H1 (cell line): Measurements from ENCODE around the gene NUP43. TPM values are rescaled to one million over a fixed set of nuclear protein-coding genes. Genes with fewer than 3 reads are reported as not detected.

Experiments used
- NRF1 ChIP-seq: IDR thresholded peaks from 2 replicates; pipeline ENCODE4 v1.6.1; 2011; ENCODE audit warnings: mild to moderate bottlenecking, low read depth, low read length, improper control_type of control experiment
- PHF8 ChIP-seq: fragments of 200-600 bp; sonication (generic); conservative IDR thresholded peaks from 2 replicates; pipeline ENCODE4 v1.7.1; 2012; ENCODE audit warnings: low read depth, mild to moderate bottlenecking, inconsistent platforms, low read length, moderate library complexity
- RFX5 ChIP-seq: IDR thresholded peaks from 2 replicates; pipeline ENCODE4 v1.6.1; 2011; ENCODE audit warnings: low read depth, low read length, improper control_type of control experiment, borderline replicate concordance
- SUZ12 ChIP-seq: fragments of 200-600 bp; sonication (generic); IDR thresholded peaks from 2 replicates; pipeline ENCODE4 v1.6.1; 2012; ENCODE audit warnings: mild to moderate bottlenecking, inconsistent platforms, low read length, moderate library complexity, mixed read lengths
- polyA plus RNA-seq, 7 experiments: library from polyadenylated mRNA; depleted of rRNA in 3 of 7; stranded (reverse) in 5 of 7; unstranded in 2 of 7; fragments of >200 nt in 5 of 7; fragments of 200-250 nt in 2 of 7; gene quantifications; 1 replicate in 5 of 7; 2 replicates in 1 of 7; 4 replicates in 1 of 7; pipeline versions ENCODE4 v1.2.1 to v1.2.3, GENCODE V29; 2011 to 2013; ENCODE audit warnings: missing spikeins in 2 of 7, mixed read lengths in 2 of 7
- total RNA-seq: library from RNA; stranded (reverse); fragmentation: NEBNext Ultra II Directional; extraction: Animal tissue kit (Norgen Biotek cat#: 25700); gene quantifications from 2 replicates; pipeline ENCODE4 v1.2.1, GENCODE V29; 2021

The NUP43 gene
- total and polyA plus RNA-seq, 2 of the 8 experiments (the other 6 are each of a cell fraction or from before 2014, with no cell fraction given), result 25.2 to 83.4 TPM

DNA sequence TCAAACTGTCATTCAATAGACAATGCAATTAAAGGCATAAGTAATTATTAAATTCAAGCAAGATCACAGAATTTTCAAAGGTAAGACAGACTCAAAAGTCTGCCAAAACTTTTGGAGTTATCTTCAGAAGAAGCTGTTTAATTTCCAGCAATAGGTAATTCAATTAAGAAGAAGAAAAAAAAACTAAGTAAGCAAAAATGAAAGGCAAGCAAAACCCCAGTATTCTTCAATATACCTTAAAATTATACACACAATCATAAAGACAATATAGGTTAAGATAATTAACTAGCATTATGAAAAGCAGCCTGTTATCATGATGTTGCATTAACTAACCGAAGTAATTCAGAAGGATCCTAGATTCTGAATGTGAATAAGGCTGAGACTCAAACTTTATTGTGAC, 31.9 kb downstream of the NUP43 start (continued):
- TF ChIP-seq RFX5 (no peak), NRF1 (no peak), SUZ12 (no peak), PHF8 (no peak)
